ENCODE measurements around the gene MGAT4A.

GRCh38 chr2:98705333-98705617, 25.7 kb downstream of the MGAT4A start:
- TF ChIP-seq CTCF (IDR thresholded peaks at IDR 0.05), result no peak
- TF ChIP-seq POLR2A (IDR thresholded peaks at IDR 0.05), result no peak

Measured in testis (tissue), 2 donors.